Measurements from ENCODE around the gene MAEA.
"Not testable (repeated sequence)": the region's sequence is repeated elsewhere in the genome, so short reads cannot be mapped to it uniquely, and the experiment has no call there.

The MAEA gene

DNA sequence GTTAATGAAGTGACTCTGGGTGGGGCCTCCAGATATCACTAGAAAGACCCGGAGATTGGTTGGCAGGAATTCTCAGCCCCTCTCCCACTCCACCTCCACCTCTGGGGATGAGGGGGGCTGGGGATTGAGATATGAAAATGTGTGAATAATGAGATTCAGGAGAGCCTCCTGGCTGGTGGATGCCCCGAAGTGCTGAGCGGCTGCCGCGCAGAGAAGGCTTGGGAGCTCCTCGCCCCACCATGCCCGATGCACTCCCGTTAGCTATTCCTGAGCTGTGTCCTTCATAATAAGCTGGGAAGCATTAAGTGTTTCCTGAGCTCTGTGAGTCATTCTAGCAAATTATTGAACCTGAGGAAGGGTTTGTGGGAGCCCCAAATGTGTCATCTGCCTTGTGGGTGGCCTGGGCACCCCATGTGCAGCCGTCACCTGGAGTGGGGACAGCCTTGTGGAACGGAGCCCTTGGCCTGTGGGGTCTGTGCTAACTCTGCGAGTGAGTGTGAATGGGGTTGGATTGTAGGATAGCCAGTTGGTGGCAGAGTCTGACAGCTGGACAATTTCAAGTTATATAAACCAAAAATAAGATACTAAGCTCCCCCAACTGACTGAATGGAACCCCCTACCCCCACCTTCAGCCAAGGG lies 4.4 kb upstream of the MAEA start:
- no peak for DNase-seq

DNA sequence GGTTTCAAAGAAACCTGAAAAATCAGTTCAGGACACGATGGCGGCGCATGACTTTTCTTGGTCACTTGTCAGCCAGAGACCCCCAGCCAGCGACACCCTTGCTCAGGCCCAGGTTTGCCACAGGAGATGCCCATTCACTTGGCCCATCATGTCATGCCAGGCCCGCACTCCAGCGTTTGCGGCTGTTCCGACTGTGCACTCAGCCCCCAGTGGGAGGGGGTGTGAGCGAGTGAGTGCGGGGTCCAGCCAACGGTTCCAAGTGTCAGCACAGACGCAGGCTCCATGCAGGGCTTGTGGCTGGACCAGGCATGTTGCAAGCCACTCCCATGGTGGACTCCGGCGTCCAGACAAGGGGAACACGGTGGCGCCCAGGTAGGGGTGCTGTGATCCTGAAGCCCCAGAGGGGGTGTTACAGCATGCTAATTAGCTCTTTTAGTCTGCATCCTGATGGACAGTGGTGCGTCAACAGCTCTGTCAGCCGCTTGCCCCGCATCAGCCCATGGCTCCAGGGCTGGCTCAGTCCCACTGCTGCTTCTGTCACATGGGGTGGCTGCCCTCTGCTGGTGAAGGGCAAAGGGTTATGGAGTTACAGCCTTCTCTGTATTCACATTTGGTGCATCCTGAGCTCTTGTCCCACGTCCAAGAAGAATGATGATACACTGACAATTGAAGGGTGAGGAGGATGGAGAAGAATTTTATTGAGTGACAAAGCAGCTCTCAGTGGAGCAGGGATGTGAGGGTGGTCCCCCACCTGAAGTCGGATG lies 3.7 kb upstream of the MAEA start:
- DNase-seq, result no peak

DNA sequence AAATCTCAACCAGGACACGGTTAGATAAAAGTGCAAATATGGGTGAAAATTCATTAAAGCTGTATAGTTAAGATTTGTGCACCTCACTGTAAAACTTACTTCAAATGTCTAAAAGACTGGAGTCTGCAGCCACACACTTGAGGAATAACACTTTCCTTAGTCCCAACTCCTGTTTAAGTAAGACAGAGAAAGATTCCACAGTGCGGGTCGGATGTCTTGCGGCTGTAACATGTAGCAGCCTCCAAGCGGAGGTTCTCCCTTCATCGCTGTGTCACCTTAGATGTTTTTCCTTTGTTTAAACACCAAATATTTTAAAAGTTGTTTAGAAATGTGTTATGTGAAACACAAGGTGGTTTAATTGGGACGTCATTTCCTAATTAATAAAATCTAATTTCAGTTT lies 905 bp upstream of the MAEA start:
- no peak for DNase-seq

DNA sequence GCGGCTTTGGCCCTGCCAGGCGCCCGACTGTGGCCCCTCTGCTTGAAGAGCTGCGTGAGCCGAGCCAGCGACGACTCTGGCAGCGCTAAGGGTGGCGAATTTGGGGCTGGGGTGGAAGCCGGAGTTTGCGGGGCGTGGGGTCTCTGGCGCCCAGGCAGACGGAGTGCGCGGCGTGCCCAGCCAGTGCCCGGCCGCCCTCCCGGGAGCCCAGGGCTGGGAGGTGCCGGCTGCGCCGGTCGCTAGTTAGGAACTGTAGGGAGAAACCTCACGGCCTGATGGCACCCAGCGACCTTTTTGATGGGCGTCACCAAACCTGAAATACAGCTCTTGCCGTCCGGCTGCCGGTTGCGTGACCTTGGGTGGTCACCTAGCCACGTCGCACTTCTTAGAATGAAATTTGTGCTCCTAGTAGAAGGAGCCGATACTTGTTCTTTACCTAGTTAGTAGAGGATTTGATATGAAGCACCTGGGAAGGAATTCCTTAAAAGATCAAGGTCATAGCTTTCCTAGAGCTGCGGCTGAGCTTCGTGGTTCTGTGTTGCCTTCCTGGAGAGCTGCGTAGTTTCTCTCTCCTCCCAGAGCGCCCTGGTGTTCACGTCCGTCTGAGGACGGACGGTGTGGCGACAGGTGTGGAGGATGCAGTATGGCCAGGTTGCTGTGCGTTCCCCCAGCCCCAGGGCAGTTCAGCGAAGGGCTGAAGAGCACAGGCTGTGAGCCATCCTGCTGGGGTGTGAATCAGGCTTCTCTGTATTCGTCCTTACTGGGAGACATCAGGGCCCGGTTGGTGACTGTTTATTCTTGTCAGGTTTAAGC lies 680 bp downstream of the MAEA start:
- DNase-seq, result no peak

DNA sequence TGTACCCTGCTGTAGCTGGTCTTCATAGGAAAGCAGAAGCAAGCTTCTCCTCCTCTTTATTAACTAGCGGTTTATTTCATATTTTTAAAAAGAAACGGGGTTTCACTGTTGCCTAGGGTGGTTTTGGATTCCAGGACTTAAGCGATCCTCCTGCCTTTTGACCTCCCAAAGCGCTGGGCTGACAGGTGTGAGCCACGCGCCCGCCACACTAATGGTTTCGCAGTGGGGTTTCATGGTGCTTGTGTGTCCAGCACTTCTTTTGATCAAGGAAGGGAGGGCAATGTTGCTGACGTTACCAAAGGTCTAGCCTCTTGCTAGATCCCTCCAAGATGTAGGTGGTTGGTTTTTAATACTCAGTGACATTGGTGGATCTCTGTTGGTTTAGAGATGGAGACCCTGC lies 1.4 kb downstream of the MAEA start:
- no peak for DNase-seq

DNA sequence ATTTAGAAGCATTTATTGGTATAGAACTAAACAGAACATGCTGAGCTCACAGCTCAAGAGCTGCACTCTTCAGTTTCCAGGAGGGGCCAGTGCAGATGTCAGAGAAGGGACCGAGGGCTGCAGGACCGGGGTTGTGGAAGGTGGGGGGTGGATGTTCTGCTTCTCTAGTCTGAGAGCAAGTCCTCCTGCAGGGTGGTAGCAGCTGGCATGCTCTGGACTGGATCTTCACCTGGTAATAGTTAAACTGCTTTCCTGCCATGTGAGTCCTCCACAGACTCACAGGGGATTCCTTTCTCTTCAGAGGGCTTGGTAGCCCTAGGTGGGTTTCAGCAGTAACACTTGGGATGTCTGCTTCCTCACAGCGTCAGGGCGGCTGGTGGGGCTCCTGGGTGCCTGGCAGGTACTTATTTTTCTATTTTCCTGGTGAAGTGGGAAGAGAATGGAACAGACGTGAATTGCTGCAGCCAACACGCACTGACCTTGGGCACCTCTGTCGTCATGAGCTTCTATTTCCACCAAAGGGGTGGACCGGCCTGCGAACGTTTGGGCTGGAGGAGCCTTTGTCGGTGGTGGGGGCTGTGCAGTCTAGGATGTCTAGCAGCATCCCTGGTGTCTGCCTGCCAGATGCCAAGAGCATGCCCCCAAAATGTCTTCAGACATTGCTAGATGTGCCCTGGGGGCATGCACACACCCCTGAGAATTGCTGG lies 2.5 kb downstream of the MAEA start:
- DNase-seq, result no peak

DNA sequence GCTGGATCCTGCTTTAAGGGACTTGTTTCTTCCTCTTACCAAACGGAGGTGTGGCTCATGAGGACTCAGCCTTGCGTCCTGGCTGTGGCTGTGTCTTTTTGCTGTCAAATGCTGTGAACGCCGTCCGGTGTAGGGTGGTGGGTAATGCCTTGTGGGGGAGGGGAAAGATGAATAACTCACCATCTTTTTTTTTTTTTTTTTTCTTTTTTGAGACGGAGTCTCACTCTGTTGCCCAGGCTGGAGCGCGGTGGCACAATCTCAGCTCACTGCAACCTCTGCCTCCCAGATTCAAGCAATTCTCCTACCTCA lies 3.0 kb downstream of the MAEA start:
- not testable (repeated sequence) for DNase-seq

DNA sequence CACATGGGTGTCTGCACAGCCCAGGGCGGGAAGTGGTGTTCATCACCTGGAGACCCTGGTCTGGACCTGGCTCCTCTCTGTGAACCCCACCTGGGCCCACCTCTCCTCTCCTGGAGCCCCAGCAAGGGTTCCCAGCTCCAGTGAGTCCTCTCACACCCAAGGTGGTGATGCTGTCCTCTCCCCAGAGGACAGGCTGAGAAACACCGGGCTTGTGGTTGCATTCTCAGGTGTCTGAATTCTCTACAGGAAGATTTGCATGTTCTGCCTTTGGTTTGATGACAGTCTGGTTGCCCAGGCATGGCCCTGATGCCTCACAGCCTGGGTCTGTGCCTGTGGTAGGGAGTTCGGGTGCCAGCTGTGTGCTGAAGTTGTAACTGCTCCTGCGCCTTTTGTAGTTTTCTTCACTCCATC lies 3.8 kb downstream of the MAEA start:
- DNase-seq, result no peak

DNA sequence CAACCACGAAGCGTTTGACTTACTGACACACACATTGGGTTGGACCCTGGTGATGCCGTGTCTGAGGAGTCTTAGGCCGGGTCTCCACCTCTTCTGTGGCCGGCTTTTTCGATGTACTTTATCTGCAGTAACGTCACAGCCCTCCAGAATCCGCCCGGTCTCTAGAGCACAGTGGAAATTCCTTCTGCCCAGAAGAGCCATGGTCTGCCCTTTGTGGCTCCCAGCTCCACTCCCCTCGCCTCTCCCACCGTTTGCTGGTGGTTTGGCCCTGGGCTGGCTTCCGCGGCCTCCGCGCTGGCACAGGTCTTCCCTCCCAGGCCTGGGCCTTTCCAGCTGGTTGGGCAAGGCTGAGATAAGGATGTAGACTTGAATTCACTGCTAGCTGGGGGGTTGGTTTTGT lies 4.3 kb downstream of the MAEA start:
- no peak for DNase-seq

DNA sequence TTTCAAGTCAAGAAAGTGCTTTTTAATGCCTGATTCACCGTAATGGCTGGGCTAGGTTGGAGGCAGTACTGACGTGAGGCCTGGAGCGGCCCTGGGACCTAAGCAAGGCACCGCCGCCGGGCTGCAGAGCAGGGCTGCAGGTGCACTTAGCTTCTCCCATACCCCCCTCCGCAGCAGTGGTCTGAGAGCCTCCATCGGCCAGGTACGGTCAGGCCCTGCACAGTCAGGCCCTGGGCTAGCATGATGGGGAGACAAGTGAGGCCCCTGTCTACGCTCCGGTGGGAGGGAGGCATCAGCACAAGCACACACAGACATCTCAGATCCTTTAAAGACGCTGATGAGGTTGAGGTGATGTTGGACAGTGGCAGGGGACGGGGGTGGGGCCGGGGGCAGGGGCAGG lies 4.7 kb downstream of the MAEA start:
- DNase-seq, result no peak

DNA sequence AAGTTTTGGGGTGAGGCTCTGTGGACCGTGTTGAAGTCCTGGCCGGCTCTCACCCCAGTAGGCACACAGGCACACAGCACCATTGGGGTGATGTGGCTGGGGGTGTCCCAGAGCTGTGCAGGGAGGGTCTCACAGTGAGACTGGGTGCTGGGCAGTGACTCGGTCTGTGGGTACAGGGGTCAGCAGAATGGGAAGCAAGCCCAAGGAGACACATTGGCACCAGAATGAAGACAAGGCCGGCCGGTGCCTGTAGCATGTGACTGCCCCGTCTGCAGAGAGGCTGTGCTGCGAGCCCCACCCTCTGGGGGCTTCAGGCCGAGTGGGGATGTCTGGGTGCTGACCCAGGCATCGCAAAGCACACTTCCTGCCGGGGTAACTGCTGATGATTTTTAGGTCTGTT lies 5.2 kb downstream of the MAEA start:
- DNase-seq, result no peak

DNA sequence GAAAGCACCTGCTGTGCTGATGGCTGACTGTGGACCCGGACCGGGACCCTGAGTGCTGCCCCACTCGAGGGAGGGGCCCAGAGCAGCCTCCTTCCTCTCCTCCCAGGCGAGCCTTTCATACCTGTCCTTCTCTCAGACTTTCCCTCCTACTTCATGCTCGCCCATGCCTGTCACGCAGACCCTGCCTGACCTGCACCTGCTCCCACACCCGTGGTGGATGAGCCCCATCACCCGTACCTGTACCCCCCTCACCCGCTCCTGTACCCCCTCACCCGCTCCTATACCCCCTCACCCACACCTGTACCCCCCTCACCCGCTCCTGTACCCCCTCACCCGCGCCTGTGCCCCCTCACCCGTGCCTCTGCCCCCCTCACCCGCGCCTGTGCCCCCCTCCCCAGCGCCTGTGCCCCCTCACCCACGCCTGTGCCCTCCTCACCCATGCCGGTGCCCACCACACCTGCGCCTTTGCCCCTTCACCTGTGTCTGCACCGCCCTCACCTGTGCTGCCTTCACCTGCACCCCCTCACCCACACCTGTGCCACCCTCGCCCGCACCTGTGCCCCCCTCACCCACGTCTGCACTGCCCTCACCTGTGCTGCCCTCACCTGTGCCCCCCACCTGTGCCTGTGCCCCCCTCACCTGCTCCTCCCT lies 5.8 kb downstream of the MAEA start:
- DNase-seq, result no peak

DNA sequence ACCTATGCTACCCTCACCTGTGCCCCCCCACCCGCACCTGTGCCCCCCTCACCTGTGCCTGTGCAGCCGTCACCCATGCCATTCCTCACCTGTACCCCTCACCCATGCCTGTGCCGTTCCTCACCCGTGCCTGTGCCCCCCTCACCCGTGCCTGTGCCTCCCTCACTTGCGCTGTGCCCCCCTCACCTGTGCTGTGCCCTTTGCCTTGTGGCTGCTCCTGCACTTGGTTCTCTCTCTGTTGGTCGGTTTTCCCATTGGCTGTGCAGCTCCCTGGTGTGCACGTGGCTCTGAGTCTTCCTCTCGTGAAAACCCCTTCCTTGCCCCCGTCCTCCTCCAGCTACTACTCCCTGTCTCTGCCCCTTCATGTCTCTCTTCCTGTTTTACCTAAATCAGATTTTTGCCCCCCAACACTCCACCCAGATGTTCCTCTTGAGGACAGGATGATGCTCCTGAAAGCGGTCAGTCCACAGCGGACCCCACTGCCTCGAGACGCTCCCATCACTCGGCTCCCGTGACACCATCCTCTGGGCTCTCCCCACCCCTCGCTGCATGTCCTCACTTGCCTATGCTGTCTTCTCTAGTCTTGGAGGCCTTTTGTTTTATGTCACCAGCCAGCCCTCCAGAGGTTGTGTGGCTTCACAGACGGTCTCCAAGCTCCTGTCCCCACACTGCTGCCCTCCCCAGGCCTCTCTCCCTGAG lies 6.8 kb downstream of the MAEA start:
- no peak for DNase-seq

DNA sequence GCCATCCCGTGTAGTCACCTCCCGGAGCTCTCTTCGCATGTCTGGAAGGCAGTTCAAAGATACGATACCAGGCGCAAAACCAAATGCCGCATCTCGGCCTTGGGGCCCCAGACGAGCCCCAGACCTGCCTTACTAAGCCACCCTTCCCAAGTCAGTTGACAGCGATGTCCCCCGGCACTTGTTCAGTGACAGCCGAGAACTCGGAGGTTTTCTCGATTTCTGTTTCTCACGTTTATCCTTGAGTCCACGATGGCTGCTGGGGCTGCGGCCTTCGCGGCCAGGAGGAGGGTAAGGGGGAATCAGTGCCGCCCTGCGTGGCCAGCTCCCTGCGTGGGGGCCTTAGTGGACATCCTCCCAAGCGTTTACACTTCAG lies 7.3 kb downstream of the MAEA start:
- DNase-seq, result no peak

DNA sequence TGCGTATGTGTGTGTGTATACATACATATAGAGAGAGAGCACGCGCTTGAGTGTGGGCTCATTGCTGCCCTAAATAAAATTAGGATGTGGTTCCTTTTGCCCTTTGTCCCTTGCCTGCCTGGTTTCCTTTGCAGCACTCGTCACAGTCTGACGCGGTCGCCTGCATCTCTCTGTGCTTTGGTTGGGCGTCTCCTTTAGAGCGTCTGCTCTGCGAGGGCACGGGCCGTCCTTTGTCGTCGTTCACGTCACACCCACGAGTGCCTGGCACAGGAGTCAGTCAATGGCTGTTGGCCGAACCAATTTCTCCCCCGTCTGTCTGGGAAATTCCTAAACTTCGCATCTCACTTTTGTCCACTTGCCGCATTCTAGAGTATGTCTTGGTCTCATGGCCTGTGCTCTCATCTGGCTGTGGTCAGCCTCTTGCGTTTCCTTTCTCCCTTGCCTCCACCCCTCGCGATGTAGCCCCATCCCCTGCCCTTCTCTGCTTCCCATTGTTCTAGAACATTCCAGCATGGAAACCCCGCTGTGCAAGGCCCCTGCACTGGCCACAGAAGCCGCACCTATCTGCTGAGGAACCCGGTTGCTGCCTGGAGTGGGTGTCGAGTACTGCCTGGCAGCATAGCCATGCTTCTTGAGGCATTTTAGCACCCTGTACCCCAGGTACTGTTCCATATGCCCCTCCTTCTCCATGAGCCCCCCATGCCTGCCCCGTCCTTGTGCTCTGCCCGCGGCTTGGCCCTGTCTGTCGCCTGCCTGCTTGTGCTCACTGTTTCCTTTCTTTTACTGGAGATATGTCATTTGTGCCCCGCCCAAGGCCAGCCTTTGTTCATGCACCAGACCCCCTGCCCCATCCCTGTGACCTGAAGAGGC lies 8.0 kb downstream of the MAEA start:
- no peak for DNase-seq

DNA sequence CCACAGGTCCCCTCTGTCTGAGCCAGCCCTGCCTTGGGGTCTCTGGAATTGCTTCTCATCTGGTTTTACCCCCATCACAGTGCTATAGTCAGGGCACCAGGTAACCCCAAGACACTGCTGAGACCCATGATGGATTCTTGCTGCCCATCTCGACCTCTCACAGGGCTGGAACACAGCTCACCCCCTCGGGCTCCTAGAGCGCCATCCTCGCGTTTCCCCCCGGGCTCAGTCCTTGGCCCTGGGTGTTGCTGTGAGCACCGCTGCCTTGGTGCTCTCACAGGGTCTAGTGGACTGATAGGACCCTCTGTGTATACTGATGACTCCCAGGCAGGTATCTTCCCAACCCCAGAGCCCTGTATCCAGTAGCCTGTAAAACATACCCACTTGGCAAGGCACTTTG lies 8.8 kb downstream of the MAEA start:
- DNase-seq, result no peak

DNA sequence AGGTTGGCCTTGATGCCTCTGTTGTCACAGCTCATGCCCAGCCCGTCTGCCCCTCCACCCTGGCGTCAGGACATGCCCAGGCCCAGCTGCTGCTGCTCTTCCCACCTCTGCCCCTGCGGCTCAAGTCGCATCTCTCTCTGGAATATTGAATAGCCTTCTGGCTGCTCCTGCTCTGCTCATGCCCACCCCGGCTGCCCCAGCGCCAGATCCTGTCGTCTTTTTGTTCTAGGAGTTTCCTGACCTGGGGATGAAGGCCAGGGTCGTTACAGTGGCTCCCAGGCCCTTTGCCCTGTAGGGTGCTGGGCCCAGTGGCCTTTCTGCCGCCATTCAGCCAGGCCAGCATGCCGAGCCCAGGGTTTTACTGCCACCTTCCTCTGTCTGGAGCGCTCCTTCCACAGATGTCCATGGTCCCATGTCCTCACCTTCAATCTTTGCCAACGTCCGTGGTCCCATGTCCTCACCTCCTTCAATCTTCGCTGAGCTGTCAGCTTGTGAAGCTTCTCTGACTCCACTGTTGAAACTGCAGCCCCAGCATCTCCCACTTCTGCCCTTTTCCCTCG lies 9.7 kb downstream of the MAEA start:
- DNase-seq, result no peak

DNA sequence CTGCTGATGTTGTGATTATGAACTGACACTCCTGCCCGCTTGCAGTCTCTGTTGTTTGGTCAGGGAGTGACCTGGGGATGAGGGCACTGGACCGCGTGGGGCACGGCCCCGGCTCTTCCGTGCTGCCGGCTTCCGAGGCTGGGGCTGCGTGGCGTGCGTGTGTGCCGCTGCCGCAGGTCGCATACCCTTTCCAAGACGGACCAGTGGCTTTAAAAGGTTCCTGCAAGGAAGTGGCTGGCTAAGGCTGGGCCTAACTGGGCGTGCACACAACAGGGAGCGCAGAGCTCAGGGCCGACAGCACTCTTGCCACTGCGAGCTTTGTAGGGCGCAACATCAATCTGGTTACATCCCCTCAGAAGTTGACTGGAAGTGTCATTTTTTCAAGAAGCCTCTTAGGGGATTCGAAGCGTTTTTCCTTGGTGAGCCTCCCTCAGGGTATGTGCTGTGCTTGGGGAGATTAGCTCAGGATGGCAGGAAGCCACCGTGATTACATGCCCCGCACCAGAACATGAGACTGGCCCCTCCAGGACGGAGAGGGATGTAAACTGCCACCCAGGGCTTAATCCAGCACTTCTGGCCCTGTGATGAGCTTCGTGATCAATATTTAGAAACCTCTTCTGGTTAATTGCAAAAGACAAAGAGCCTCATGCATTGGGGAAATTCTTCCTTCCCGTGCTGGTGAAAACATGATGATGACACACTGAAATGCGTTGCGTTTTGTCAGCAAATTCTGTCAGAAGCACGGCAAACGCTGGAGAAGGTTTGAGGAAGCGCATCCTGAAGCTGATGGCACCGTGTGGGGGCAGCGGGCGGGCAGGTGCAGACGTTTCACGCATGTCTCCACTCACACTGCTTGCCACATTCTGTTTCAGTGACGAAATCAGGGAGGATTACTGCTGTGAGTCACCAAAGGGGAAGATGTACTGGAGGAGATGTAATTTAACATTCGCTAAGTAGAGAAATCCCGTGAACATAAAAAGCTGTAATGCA lies 11.1 kb downstream of the MAEA start:
- no peak for DNase-seq

DNA sequence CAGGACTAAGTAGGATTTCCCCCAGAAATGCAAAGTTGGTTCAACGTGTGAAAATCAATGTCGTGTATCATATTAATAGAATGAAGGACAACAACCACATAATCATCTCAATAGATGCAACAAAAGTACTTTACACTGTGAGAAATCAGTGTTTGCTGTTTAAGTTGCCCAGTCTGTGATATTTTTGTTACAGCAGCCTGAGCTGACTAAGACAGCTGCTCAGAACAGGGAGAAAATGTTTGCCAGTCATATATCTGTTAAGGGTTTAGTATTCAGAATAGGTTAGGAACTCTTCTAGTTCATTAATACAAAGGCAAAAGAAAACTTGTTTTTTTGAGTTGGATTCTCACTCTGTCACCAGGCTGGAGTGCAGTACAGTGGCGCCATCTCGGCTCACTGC lies 12.5 kb downstream of the MAEA start:
- no peak for DNase-seq

DNA sequence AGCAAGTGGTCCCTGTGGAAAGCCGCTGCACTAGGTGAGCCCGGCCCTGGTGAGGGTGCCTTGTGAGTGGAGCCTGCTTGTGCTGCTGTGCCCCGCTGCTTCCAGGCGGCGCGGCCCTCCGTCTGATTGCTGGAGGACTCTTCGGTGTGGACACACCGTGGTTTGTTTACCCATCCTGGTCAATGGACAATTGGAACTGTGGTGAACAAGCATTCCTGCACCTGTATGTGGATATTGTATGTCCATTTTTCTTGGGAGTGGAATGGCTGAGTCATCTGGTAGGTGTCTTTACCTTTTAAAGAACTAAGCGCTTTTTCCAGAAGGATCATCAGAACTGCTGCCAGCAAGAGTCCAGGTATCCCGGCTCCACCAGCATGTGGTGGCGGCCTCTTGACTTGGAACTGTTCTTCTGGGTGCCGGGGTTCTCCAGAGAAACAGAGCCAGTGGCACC lies 15.6 kb downstream of the MAEA start:
- DNase-seq, result no peak

All from activated CD8-positive, alpha-beta memory T cell treated with anti-CD3 and anti-CD28 coated beads, Interleukin-2, amount 50 U/mL, for 48 hours (primary cell).